ENCODE results near the gene PLEKHA7.

Gene PLEKHA7

DNA sequence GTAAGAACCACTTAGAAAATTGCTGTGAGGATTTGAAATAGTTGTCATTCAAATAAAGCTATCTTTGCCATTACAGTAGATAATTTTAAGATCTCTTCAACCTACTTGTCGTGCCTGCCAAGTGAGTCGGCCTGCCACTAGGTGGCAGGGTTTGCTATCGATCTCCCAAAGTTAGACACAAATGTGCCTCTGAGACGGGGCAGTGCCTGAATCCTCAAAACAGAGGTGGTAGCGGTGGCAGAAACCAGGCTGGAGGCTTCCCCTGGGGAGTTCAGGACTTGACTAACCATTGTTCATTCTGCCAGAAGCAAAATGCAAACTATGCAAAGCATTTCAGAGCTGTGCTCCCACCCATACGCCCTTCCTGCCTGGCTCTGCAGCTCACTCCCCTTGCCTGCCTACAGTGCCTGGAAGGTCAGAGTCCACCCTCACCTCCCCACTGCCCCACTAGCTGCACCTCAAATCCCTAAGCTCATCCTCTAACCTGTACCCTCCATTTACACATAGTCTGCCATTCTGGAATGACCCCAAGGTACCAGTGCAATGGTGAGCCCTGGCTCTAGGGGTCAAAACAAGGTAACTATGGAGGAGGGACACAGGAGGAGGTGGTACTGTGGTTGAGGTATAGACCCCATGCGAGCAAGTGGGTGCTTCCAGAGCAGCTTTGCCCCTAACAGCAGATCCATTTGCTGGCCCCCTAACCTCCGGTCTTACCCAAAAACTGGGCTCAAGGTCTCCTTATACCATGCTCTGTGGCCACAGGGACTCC, 193.7 kb downstream of the PLEKHA7 start:
- TF ChIP-seq, protein P1, sequence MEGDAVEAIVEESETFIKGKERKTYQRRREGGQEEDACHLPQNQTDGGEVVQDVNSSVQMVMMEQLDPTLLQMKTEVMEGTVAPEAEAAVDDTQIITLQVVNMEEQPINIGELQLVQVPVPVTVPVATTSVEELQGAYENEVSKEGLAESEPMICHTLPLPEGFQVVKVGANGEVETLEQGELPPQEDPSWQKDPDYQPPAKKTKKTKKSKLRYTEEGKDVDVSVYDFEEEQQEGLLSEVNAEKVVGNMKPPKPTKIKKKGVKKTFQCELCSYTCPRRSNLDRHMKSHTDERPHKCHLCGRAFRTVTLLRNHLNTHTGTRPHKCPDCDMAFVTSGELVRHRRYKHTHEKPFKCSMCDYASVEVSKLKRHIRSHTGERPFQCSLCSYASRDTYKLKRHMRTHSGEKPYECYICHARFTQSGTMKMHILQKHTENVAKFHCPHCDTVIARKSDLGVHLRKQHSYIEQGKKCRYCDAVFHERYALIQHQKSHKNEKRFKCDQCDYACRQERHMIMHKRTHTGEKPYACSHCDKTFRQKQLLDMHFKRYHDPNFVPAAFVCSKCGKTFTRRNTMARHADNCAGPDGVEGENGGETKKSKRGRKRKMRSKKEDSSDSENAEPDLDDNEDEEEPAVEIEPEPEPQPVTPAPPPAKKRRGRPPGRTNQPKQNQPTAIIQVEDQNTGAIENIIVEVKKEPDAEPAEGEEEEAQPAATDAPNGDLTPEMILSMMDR (IDR thresholded peaks at IDR 0.05; ENCODE audit: low read depth, low read length) = peak; percentile 73
- no peaks in the 10 kb centered on the region for H3K36me3 ChIP-seq

DNA sequence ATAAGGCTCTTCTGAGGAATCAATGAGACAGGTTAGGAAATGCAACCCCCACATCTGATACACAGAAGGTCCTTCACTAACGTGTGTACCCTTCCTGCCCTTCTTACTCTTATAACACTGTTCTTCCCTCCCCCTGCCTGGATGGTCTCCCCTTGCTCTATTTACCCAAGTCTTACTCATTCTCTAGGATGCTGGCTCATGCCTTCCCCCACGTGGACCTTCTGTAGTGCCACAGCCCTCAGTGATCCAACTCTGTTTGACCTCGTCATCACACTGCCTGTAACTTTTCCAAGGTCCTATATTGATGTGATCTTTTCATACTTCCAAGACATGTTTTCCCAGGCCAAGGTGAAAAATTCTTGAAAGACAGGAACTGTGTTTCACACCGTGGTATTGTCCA, 195.9 kb downstream of the PLEKHA7 start:
- H3K9me3 ChIP-seq = no peaks in the 10 kb centered on the region
- H3K36me3 ChIP-seq = no peaks in the 10 kb centered on the region
- no peak for DNase-seq
- H3K27me3 ChIP-seq = no peaks in the 10 kb centered on the region
- no peak overlapping the region for H3K4me3 ChIP-seq (ENCODE audit: low read depth, low read length)
- no peaks in the 10 kb centered on the region for H3K4me1 ChIP-seq
- TF ChIP-seq, protein P1 (IDR thresholded peaks at IDR 0.05; ENCODE audit: low read depth, low read length) = no peak

More for the DNA sequence above, 193.7 kb downstream of the PLEKHA7 start:
- Histone ChIP-seq H3K9me3 (no peaks in the 10 kb centered on the region), H3K4me1 (peaks cover 6% of the 10 kb centered on the region; the same call in 1 of the 2 replicates), H3K4me3 (ENCODE audit: low read depth, low read length) (no peak overlapping the region), H3K27me3 (no peaks in the 10 kb centered on the region)
- peak; percentile 75 for DNase-seq

DNA sequence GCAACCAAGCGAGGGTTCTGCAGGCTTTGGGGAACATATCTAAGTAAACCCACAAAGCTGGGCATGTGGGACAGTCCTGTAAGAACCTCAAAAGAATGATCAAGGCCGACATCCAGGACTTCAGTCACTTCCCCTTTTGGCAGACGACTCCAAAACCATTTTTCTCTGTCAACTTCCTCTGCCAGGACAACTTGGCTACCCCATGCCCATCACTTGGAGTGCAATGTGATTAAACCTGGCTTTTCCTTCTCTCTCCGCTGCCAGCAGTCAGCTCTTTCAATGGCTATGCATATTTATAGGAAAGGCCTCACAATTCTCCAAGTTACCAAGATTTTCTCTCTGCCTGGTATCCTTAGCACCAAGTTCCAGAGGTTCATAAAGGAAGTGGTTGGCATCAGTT, 196.9 kb downstream of the PLEKHA7 start:
- Histone ChIP-seq H3K4me3 (ENCODE audit: low read depth, low read length) (no peak overlapping the region), H3K4me1 (no peaks in the 10 kb centered on the region), H3K9me3 (no peaks in the 10 kb centered on the region), H3K27me3 (no peaks in the 10 kb centered on the region), H3K36me3 (no peaks in the 10 kb centered on the region)
- TF ChIP-seq, protein P1 (IDR thresholded peaks at IDR 0.05; ENCODE audit: low read depth, low read length) = no peak
- DNase-seq = no peak

DNA sequence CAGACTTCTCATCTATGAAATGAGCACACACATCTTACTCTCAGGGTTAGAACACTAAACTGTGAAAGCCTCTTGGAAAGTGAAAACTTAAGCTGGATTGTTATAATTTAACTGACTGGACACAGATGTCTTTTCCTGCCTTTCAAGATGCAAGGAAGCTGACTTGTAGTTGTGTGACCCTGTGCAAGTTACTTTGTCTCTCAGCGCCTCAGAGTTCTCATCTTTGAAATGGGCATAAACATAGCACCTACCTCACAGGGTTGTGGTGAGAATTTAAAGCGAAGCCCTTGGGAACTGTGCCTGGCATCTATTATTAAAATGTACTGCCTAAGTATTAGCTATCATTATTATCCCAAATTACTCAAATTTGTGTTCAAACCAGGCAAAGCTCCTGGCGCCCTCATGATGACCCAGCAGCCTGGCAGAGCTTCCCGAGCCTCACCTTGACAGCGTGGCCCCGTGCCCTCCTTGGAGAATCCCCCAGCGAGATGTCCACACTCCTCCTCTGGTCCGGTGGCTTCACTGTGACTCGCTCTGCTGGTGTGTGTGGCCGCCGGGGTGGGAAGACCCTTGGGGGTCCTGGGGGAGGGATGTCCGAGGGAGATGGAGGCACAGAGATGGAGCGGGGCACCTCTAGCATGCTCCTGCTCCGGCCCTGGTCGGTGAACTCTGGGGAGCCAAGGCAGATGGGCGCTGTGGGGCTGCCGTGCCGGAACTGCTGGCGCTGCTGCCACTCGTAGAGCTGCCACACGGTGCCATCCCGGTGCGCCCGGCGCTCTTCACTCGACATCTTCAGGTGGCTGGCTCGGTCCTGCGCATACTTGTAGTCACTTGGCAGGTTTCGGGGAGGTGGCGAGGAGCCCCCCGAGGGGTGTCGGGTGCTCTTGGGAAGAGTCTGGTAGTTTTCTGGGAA, 197.6 kb downstream of the PLEKHA7 start:
- no peak for DNase-seq
- H3K36me3 ChIP-seq = no peaks in the 10 kb centered on the region
- TF ChIP-seq, protein P1 (IDR thresholded peaks at IDR 0.05; ENCODE audit: low read depth, low read length) = no peak
- no peaks in the 10 kb centered on the region for H3K27me3 ChIP-seq
- H3K4me1 ChIP-seq = no peaks in the 10 kb centered on the region
- H3K4me3 ChIP-seq (ENCODE audit: low read depth, low read length) = no peak overlapping the region
- no peaks in the 10 kb centered on the region for H3K9me3 ChIP-seq

DNA sequence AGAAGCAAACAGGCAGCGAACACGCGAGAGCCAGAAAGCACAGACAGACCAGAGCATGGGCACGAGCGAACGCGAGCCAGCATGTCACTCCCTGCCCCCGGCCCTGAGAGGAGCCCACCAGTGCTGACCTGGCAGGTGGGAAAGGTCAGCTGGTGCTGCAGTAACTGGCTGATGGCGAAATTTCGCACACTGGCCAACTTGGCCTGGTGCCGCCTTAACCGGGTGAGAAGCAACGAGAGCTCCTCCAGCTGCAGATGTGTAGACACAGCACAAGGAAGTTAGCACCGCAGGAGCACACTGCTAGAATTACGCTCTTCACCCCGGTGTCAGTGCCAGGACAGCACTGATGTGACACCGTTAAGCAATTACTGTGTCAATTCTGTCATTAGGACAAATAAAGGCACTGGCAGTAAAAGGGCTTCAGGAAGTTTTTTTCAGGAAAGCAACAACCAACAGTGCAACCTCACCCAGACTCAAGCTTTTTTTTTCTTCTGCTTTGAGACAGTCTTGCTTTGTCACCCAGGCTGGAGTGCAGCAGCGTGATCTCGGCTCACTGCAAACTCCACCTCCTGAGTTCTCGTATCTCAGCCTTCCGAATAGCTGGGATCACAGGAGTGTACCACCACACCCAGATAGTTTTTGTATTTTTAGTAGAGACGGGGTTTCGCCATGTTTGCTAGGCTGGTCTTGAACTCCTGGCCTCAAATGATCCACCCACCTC, 199.0 kb downstream of the PLEKHA7 start:
- Histone ChIP-seq H3K36me3 (no peaks in the 10 kb centered on the region), H3K9me3 (no peaks in the 10 kb centered on the region), H3K4me1 (no peaks in the 10 kb centered on the region), H3K27me3 (no peaks in the 10 kb centered on the region), H3K4me3 (ENCODE audit: low read depth, low read length) (no peak overlapping the region)
- TF ChIP-seq, protein P1 (IDR thresholded peaks at IDR 0.05; ENCODE audit: low read depth, low read length) = no peak
- DNase-seq = no peak

All from BE2C (cell line).